Measurements from ENCODE around the gene HOXB5. TPM values are rescaled to one million over a fixed set of nuclear protein-coding genes. Genes with fewer than 3 reads are reported as not detected.

Gene HOXB5
- total and polyA plus RNA-seq, 8 donors = 3.3 to 37.5 (median 28.9) TPM

GRCh38 chr17:48578616-48579470 is 14.7 kb downstream of the HOXB5 start:
- H3K4me1 ChIP-seq = peaks cover 3 to 47% of the 10 kb centered on the region in 2 donors
- no peak for DNase-seq
- H3K4me3 ChIP-seq = peak overlapping the region; percentile 29 to 46
- intact Hi-C loops (cut with DNase I) = no loop called here
- no peaks in the 10 kb centered on the region for H3K9me3 ChIP-seq
- H3K36me3 ChIP-seq = no peaks in the 10 kb centered on the region
- TF ChIP-seq, protein P1, sequence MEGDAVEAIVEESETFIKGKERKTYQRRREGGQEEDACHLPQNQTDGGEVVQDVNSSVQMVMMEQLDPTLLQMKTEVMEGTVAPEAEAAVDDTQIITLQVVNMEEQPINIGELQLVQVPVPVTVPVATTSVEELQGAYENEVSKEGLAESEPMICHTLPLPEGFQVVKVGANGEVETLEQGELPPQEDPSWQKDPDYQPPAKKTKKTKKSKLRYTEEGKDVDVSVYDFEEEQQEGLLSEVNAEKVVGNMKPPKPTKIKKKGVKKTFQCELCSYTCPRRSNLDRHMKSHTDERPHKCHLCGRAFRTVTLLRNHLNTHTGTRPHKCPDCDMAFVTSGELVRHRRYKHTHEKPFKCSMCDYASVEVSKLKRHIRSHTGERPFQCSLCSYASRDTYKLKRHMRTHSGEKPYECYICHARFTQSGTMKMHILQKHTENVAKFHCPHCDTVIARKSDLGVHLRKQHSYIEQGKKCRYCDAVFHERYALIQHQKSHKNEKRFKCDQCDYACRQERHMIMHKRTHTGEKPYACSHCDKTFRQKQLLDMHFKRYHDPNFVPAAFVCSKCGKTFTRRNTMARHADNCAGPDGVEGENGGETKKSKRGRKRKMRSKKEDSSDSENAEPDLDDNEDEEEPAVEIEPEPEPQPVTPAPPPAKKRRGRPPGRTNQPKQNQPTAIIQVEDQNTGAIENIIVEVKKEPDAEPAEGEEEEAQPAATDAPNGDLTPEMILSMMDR (IDR thresholded peaks at IDR 0.05) = no peak
- H3K27me3 ChIP-seq = peaks cover 65 to 100% of the 10 kb centered on the region in 2 donors
- H3K27ac ChIP-seq = peak overlapping the region; percentile 72 to 95
- ATAC-seq = peak; percentile 9

GRCh38 chr17:48577946-48578615 is 15.5 kb downstream of the HOXB5 start, which contains the start of gene HOXB4:
Gene HOXB4, minus strand, starts transcription at chr17:48578350. Its CDS starts 31 bp downstream, at chr17:48578319.
- intact Hi-C loops (cut with DNase I) = no loop called here
- Histone ChIP-seq H3K27ac (peak within 1 kb of the TSS; percentile 72 to 95), H3K36me3 (no peaks in the 10 kb centered on the region), H3K4me1 (peaks cover 3 to 46% of the 10 kb centered on the region in 2 donors), H3K4me3 (peak within 1 kb of the TSS; percentile 29 to 46), H3K9me3 (no peaks in the 10 kb centered on the region), H3K27me3 (peaks cover 64 to 100% of the 10 kb centered on the region in 2 donors)
- TF ChIP-seq, protein P1 (IDR thresholded peaks at IDR 0.05) = no peak
- DNase-seq (peak in 3 of 4 donors; percentile 86 to 90 (median 87)), ATAC-seq (peak; percentile 56)

DNA sequence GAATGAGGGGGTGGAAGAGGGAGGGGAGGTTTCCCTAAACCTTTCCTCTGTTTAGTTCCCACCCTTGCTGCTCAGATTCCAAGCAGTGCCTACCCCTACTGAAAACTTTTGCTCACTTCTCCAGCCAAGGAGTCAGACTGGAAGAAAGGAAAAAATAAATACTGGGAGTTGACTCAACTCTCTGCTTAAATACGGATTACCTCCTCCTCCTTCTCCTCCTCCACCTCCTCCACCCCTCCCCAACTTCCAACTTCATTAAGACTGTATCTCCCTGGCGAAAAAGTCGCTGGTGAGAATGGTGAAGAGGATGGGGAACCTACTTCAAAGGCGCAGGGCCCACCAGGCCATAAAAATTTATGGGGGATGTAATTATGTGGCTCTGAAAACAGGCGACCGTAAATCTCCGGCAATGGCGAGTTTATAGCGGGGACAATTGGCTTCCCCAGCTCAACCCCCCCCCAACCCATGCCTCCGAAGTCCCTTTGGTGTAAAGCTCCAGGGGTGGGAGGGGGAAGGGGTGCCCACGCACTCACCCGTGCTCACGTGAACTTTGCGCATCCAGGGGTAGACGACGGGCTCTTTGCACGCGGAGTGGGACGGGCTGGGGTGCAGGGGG is 16.1 kb downstream of the HOXB5 start:
- intact Hi-C loops (cut with DNase I) = no loop called here
- peaks cover 3 to 42% of the 10 kb centered on the region in 2 donors for H3K4me1 ChIP-seq
- no peak for DNase-seq
- ATAC-seq = no peak
- peak overlapping the region; percentile 72 to 95 for H3K27ac ChIP-seq
- TF ChIP-seq, protein P1 (IDR thresholded peaks at IDR 0.05) = no peak
- H3K27me3 ChIP-seq = peaks cover 62 to 100% of the 10 kb centered on the region in 2 donors
- peak overlapping the region; percentile 29 to 46 for H3K4me3 ChIP-seq
- H3K9me3 ChIP-seq = no peaks in the 10 kb centered on the region
- no peaks in the 10 kb centered on the region for H3K36me3 ChIP-seq

DNA sequence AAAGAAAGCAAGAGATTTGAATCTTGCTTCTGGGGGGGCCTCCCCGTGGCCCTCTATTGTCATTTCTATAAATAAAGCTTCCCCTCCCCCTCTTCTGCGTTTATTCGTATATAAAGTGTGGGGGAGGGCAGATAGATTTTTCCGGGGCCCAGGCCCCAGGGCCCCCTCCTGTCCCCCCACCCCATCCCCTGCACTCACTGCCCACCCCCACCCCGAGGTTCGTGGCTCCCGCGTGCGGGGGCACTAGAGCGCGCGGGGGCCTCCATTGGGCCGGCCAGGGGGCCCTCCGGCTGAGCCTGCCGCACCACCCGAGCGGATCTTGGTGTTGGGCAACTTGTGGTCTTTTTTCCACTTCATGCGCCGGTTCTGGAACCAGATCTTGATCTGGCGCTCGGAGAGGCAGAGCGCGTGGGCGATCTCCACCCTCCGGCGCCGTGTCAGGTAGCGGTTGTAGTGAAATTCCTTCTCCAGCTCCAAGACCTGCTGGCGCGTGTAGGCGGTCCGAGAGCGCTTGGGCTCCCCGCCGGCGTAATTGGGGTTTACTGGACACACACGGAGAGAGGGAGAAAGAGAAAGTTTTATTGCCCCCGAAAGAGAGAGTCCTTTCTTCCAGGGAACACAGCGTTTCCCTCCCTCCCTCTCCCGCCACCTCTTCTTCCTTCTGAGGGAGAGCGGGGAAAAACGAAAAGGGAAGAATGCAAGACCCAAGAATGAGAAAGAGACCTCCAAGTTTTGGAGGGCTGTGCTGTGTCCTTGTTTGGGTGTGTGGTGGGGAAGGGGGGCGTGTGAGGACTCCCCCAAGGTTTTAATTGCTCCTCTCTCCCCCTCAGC is 16.9 kb downstream of the HOXB5 start:
- no peak for ATAC-seq
- intact Hi-C loops (cut with DNase I) = no loop called here
- no peaks in the 10 kb centered on the region for H3K9me3 ChIP-seq
- peaks cover 55 to 100% of the 10 kb centered on the region in 2 donors for H3K27me3 ChIP-seq
- H3K36me3 ChIP-seq = no peaks in the 10 kb centered on the region
- no peak for DNase-seq
- peak overlapping the region; percentile 72 to 95 for H3K27ac ChIP-seq
- peak overlapping the region; percentile 29 to 46 for H3K4me3 ChIP-seq
- TF ChIP-seq, protein P1 (IDR thresholded peaks at IDR 0.05) = no peak
- H3K4me1 ChIP-seq = peaks cover 3 to 34% of the 10 kb centered on the region in 2 donors

Data from left lung (tissue), 10 donors.